ENCODE results near the gene GARIN5A.
A peak's percentile ranks its signal among the peaks of the same experiment; 100 is the strongest.
"Not testable (repeated sequence)": the region's sequence is repeated elsewhere in the genome, so short reads cannot be mapped to it uniquely, and the experiment has no call there.

The GARIN5A gene

GRCh38 chr19:50488389-50489194 is 11.9 kb upstream of the GARIN5A start:
- no peak for DNase-seq (ENCODE audit: low spot score)

- peak; percentile 47 for DNase-seq (ENCODE audit: low spot score)
These were observed 10.3 kb upstream of the GARIN5A start for GRCh38 chr19:50486823-50487515.

- DNase-seq (ENCODE audit: low spot score): no peak
These were observed 8.8 kb upstream of the GARIN5A start for GRCh38 chr19:50485284-50485955.

- DNase-seq (ENCODE audit: low spot score): no peak
These were observed 6.3 kb upstream of the GARIN5A start for GRCh38 chr19:50482916-50483315.

- no peak for DNase-seq (ENCODE audit: low spot score)
These were observed 5.7 kb upstream of the GARIN5A start for GRCh38 chr19:50482271-50482855.

- DNase-seq (ENCODE audit: low spot score): no peak
These were observed 4.9 kb upstream of the GARIN5A start for GRCh38 chr19:50481351-50482149.

- DNase-seq (ENCODE audit: low spot score): no peak
These were observed 3.8 kb upstream of the GARIN5A start for GRCh38 chr19:50480281-50481111.

GRCh38 chr19:50479761-50480251 is 3.2 kb upstream of the GARIN5A start:
- DNase-seq (ENCODE audit: low spot score): no peak

- DNase-seq (ENCODE audit: low spot score): no peak
These were observed 2.5 kb upstream of the GARIN5A start for GRCh38 chr19:50478901-50479715.

- DNase-seq (ENCODE audit: low spot score): no peak
These were observed 1.3 kb upstream of the GARIN5A start for GRCh38 chr19:50477751-50478515.

- no peak for DNase-seq (ENCODE audit: low spot score)
These were observed 225 bp upstream of the GARIN5A start for GRCh38 chr19:50476907-50477238.

GRCh38 chr19:50475736-50476223 is 868 bp downstream of the GARIN5A start:
- no peak for DNase-seq (ENCODE audit: low spot score)

- DNase-seq (ENCODE audit: low spot score): no peak
These were observed 1.5 kb downstream of the GARIN5A start for GRCh38 chr19:50475101-50475568.

GRCh38 chr19:50473336-50473735 is 3.3 kb downstream of the GARIN5A start:
- not testable (repeated sequence) for DNase-seq (ENCODE audit: low spot score)

- DNase-seq (ENCODE audit: low spot score): no peak
These were observed 7.8 kb downstream of the GARIN5A start for GRCh38 chr19:50468818-50469217.

- no peak for DNase-seq (ENCODE audit: low spot score)
These were observed 9.1 kb downstream of the GARIN5A start for GRCh38 chr19:50467566-50467965.

GRCh38 chr19:50466706-50467039 is 10.0 kb downstream of the GARIN5A start:
- no peak for DNase-seq (ENCODE audit: low spot score)

- DNase-seq (ENCODE audit: low spot score): peak; percentile 87
These were observed 10.5 kb downstream of the GARIN5A start for GRCh38 chr19:50465986-50466705.
